HEK293 (cell line): ENCODE data around the gene SLC9A5.

Experiments
- CTCF ChIA-PET: fragments of 350-600 bp; formaldehyde crosslinking; extraction: SDS; loops from one replicate; lab custom pipeline; 2021; ENCODE audit warnings: antibody characterized with exemption; lab: Yijun Ruan, JAX
- POLR2A ChIA-PET: fragments of 300-600 bp; formaldehyde crosslinking; extraction: SDS; loops from one replicate; lab custom pipeline; 2020; ENCODE audit warnings: antibody characterized with exemption, inconsistent platforms; lab: Yijun Ruan, JAX
- H3K27ac ChIP-seq: fragments of 200-500 bp; sonication (Bioruptor generic); 2 replicates; pipeline ENCODE4 v1.5.1; 2014; ENCODE audit warnings: low read depth, low read length, control low read depth, inconsistent platforms; ENCODE audit errors: extremely low read depth
- H3K36me3 ChIP-seq, 2 experiments: fragments of 200-500 bp in 1 of 2; sonication (Bioruptor generic) in 1 of 2; 1 replicate in 1 of 2; 2 replicates in 1 of 2; pipeline ENCODE4 v1.5.1; 2014 to 2017; ENCODE audit warnings: inconsistent platforms in 2 of 2, low read length in 2 of 2; ENCODE audit not compliant: control insufficient read depth in 2 of 2, insufficient read depth in 1 of 2
- H3K4me1 ChIP-seq: fragments of 200-500 bp; sonication (Bioruptor generic); 2 replicates; pipeline ENCODE4 v1.5.1; 2014; ENCODE audit warnings: mild to moderate bottlenecking, low read length, inconsistent platforms; ENCODE audit not compliant: control insufficient read depth, insufficient read depth
- H3K4me3 ChIP-seq: 2 replicates; pipeline ENCODE4 v1.5.1; 2011; ENCODE audit warnings: low read depth, mild to moderate bottlenecking, control low read depth, low read length, moderate library complexity
- H3K9me3 ChIP-seq: fragments of 200-500 bp; sonication (Bioruptor generic); 2 replicates; pipeline ENCODE4 v1.5.1; 2014; ENCODE audit warnings: low read depth, low read length, inconsistent platforms; ENCODE audit not compliant: control insufficient read depth, insufficient read depth
- ELK4 ChIP-seq: IDR thresholded peaks from 2 replicates; pipeline ENCODE4 v1.6.1; 2011; ENCODE audit warnings: mild to moderate bottlenecking, low read depth, low read length, borderline replicate concordance
- GLI4 ChIP-seq: fragments of 450-650 bp; formaldehyde crosslinking; IDR thresholded peaks from 2 replicates; pipeline ENCODE4 v1.5.1; 2016; ENCODE audit warnings: missing biosample characterization, missing genetic modification characterization
- GLIS1 ChIP-seq: fragments of 450-650 bp; formaldehyde crosslinking; IDR thresholded peaks from 2 replicates; pipeline ENCODE4 v1.5.1; 2016; ENCODE audit warnings: missing biosample characterization, missing genetic modification characterization
- HOXA7 ChIP-seq: sonication (generic); formaldehyde crosslinking; IDR thresholded peaks from 2 replicates; pipeline ENCODE4 v1.8.1; 2022; ENCODE audit warnings: missing genetic modification reagents, borderline replicate concordance
- OVOL3 ChIP-seq: fragments of 450-650 bp; formaldehyde crosslinking; IDR thresholded peaks from 2 replicates; pipeline ENCODE4 v1.5.1; 2016; ENCODE audit warnings: missing biosample characterization, missing genetic modification characterization
- PBX3 ChIP-seq: sonication (generic); formaldehyde crosslinking; IDR thresholded peaks from 2 replicates; pipeline ENCODE4 v1.8.1; 2022; ENCODE audit warnings: mild to moderate bottlenecking, moderate library complexity, missing genetic modification reagents
- SP2 ChIP-seq: fragments of 450-650 bp; formaldehyde crosslinking; IDR thresholded peaks from 2 replicates; pipeline ENCODE4 v1.5.1; 2016; ENCODE audit warnings: missing biosample characterization, missing genetic modification characterization
- ZBTB17 ChIP-seq: fragments of 450-650 bp; formaldehyde crosslinking; IDR thresholded peaks from 2 replicates; pipeline ENCODE4 v1.5.1; 2016; ENCODE audit warnings: missing biosample characterization, missing genetic modification characterization
- ZFP41 ChIP-seq: fragments of 450-650 bp; formaldehyde crosslinking; IDR thresholded peaks from 2 replicates; pipeline ENCODE4 v1.5.1; 2016; ENCODE audit warnings: missing biosample characterization, missing genetic modification characterization, borderline replicate concordance
- ZNF133 ChIP-seq: fragments of 450-650 bp; formaldehyde crosslinking; IDR thresholded peaks from 2 replicates; pipeline ENCODE4 v1.5.1; 2016; ENCODE audit warnings: missing biosample characterization, missing genetic modification characterization
- ZNF175 ChIP-seq: fragments of 450-650 bp; formaldehyde crosslinking; IDR thresholded peaks from 2 replicates; pipeline ENCODE4 v1.5.1; 2016; ENCODE audit warnings: missing biosample characterization, missing genetic modification characterization
- ZNF449 ChIP-seq: fragments of 450-650 bp; formaldehyde crosslinking; IDR thresholded peaks from 2 replicates; pipeline ENCODE4 v1.5.1; 2017; ENCODE audit warnings: missing biosample characterization, mild to moderate bottlenecking, missing genetic modification characterization, moderate library complexity
- ZNF473 ChIP-seq: fragments of 450-650 bp; formaldehyde crosslinking; IDR thresholded peaks from 2 replicates; pipeline ENCODE4 v1.5.1; 2017; ENCODE audit warnings: missing biosample characterization, missing genetic modification characterization
- ZNF555 ChIP-seq: fragments of 450-650 bp; formaldehyde crosslinking; conservative IDR thresholded peaks from 2 replicates; pipeline ENCODE4 v1.5.1; 2017; ENCODE audit warnings: missing biosample characterization, mild to moderate bottlenecking, missing genetic modification characterization, inconsistent platforms
- ZNF629 ChIP-seq: fragments of 450-650 bp; formaldehyde crosslinking; IDR thresholded peaks from 2 replicates; pipeline ENCODE4 v1.5.1; 2017; ENCODE audit warnings: missing biosample characterization, missing genetic modification characterization
- ZNF658 ChIP-seq: fragments of 450-650 bp; formaldehyde crosslinking; IDR thresholded peaks from 2 replicates; pipeline ENCODE4; 2016; ENCODE audit warnings: missing biosample characterization, missing genetic modification characterization
- ZNF692 ChIP-seq: fragments of 450-650 bp; formaldehyde crosslinking; IDR thresholded peaks from 2 replicates; pipeline ENCODE4 v1.5.1; 2016; ENCODE audit warnings: missing biosample characterization, missing genetic modification characterization
- ZSCAN18 ChIP-seq: fragments of 450-650 bp; formaldehyde crosslinking; IDR thresholded peaks from 2 replicates; pipeline ENCODE4 v1.5.1; 2016; ENCODE audit warnings: missing biosample characterization, missing genetic modification characterization
- ZSCAN5A ChIP-seq: fragments of 450-650 bp; formaldehyde crosslinking; IDR thresholded peaks from 2 replicates; pipeline ENCODE4 v1.5.1; 2016; ENCODE audit warnings: missing biosample characterization, missing genetic modification characterization

The SLC9A5 gene

GRCh38 chr16:67210069-67210937, 38.5 kb upstream of the SLC9A5 start:
- POLR2A ChIA-PET = interaction anchor here (0.9 to 1.4 kb wide), 2 partner anchors 12 to 16 kb away, joined by 3 to 5 read pairs; partner anchors contain the start of gene TMEM208
- no peak overlapping the region for H3K27ac ChIP-seq
- H3K36me3 ChIP-seq = peaks cover 0 to 15% of the 10 kb centered on the region in 2 experiments; a peak in 2 of 3 replicates
- TF ChIP-seq ZNF175 (no peak), ZSCAN18 (tag by site-specific recombination) (no peak), ZBTB17 (tag by site-specific recombination) (no peak), ZNF133 (tag by site-specific recombination) (no peak), PBX3 (CRISPR knock-in tag) (no peak), ELK4 (no peak), SP2 (tag by site-specific recombination) (no peak), OVOL3 (tag by site-specific recombination) (no peak), ZNF555 (tag by site-specific recombination) (no peak), GLIS1 (tag by site-specific recombination) (no peak), ZNF473 (no peak), ZNF629 (tag by site-specific recombination) (no peak), GLI4 (tag by site-specific recombination) (no peak), ZSCAN5A (tag by site-specific recombination) (no peak), HOXA7 (CRISPR knock-in tag) (no peak), ZNF658 (tag by site-specific recombination) (no peak), ZNF692 (tag by site-specific recombination) (no peak), ZFP41 (tag by site-specific recombination) (no peak), ZNF449 (tag by site-specific recombination) (no peak)
- no peaks in the 10 kb centered on the region for H3K4me1 ChIP-seq
- CTCF ChIA-PET = no interaction called here
- no peak overlapping the region for H3K4me3 ChIP-seq
- H3K9me3 ChIP-seq = no peaks in the 10 kb centered on the region
